ENCODE results near the gene BICD2. TPM values are rescaled to one million over a fixed set of nuclear protein-coding genes. Genes with fewer than 3 reads are reported as not detected.

Gene BICD2
- total and polyA plus RNA-seq, 2 of the 8 experiments (the other 6 are each of a cell fraction or from before 2014, with no cell fraction given): 6.6 to 22.8 TPM

GRCh38 chr9:92666912-92667532 is 97.6 kb downstream of the BICD2 start:
- Histone ChIP-seq H3K4me1 (replicated peaks in 1 of 4; ENCODE audit: control insufficient read depth in 3 of 4, insufficient read depth in 4 of 4, low read length in 3 of 4) (peaks cover 0 to 12% (median 7%) of the 10 kb centered on the region in 4 experiments; a peak in 5 of 7 replicates), H4K91ac (replicated peaks; ENCODE audit: insufficient read length, low read length) (no peak overlapping the region), H4K5ac (ENCODE audit: insufficient read length, low read depth, low read length) (no peak overlapping the region), H3K79me1 (ENCODE audit: low read depth, low read length) (peaks cover 29% of the 10 kb centered on the region), H3K27me3 (replicated peaks in 1 of 4; ENCODE audit: control insufficient read depth in 3 of 4, extremely low read depth in 1 of 4, insufficient read depth in 3 of 4, low read length in 3 of 4) (no peaks in the 10 kb centered on the region), H3K4me3 (ENCODE audit: extremely low read depth in 1 of 4, insufficient read depth in 2 of 4, low read depth in 3 of 4, low read length in 4 of 4) (no peak overlapping the region), H3K4ac (replicated peaks; ENCODE audit: insufficient read length, low read depth, low read length) (no peak overlapping the region), H3K9ac (replicated peaks in 1 of 4; ENCODE audit: extremely low read depth in 1 of 4, low read depth in 3 of 4, low read length in 3 of 4) (no peak overlapping the region), H2BK12ac (ENCODE audit: low read depth, low read length) (no peak overlapping the region), H3K4me2 (ENCODE audit: insufficient read depth in 1 of 2, low read depth in 2 of 2, low read length in 2 of 2) (no peak overlapping the region), H2BK120ac (replicated peaks; ENCODE audit: low read depth, low read length) (no peak overlapping the region), H3K23me2 (ENCODE audit: low read depth, low read length) (peaks cover 10% of the 10 kb centered on the region), H3K18ac (ENCODE audit: extremely low read depth, low read length) (no peak overlapping the region), H4K8ac (ENCODE audit: extremely low read depth, insufficient read depth, low read length) (peak overlapping the region; percentile 9; the same call in 1 of the 2 replicates), H3K79me2 (ENCODE audit: control insufficient read depth in 1 of 2, insufficient read depth in 2 of 2, low read length in 2 of 2) (peaks cover 0 to 72% of the 10 kb centered on the region in 2 experiments; a peak in 3 of 4 replicates), H4K20me1 (replicated peaks in 1 of 2; ENCODE audit: control insufficient read depth in 1 of 2, insufficient read depth in 2 of 2, low read length in 2 of 2) (peaks cover 3 to 24% of the 10 kb centered on the region in 2 experiments), H2BK20ac (ENCODE audit: low read length) (no peak overlapping the region), H2BK5ac (ENCODE audit: low read depth, low read length) (no peak overlapping the region), H2BK15ac (ENCODE audit: low read length) (no peak overlapping the region), H3K56ac (replicated peaks; ENCODE audit: insufficient read length, low read depth, low read length) (no peak overlapping the region), H3K36me3 (ENCODE audit: control insufficient read depth in 2 of 4, insufficient read depth in 4 of 4, low read length in 3 of 4) (no peaks in the 10 kb centered on the region; a peak in 1 of 8 replicates), H3K27ac (ENCODE audit: low read depth, low read length) (no peak overlapping the region), H3K14ac (ENCODE audit: insufficient read length) (no peak overlapping the region), H2AFZ (ENCODE audit: low read length) (no peak overlapping the region), H3K9me3 (ENCODE audit: insufficient read depth in 2 of 2, low read depth in 1 of 2, low read length in 1 of 2) (no peaks in the 10 kb centered on the region), H2AK5ac (ENCODE audit: low read depth, low read length) (no peak overlapping the region), H3K23ac (ENCODE audit: insufficient read length) (no peak overlapping the region)
- POLR2A ChIA-PET (ENCODE audit: partially characterized antibody): interaction anchor here (1.0 kb wide), 1 partner anchor 9 kb away, joined by 3 read pairs; no protein-coding TSS in a partner anchor
- no peak for DNase-seq (ENCODE audit: low read depth in 1 of 2, low spot score in 2 of 2)
- 83% methylated on average over 8 of the region's 8 CpGs; no CpG with 5 or more reads in 1 of the 2 experiments for WGBS, 2 experiments (ENCODE audit: extremely low coverage in 1 of 2, insufficient coverage in 1 of 2, insufficient read length in 1 of 2, insufficient replicate concordance in 2 of 2, low coverage in 1 of 2, low lambda C conversion rate in 2 of 2, missing lambda C conversion rate in 1 of 2)
- CTCF ChIA-PET (ENCODE audit: partially characterized antibody): interaction anchor here (1.0 to 1.5 kb wide), 4 partner anchors 9 to 124 kb away, joined by 3 to 8 read pairs (median 4); no protein-coding TSS in a partner anchor
- FAIRE-seq: no peak
- TF ChIP-seq RXRA (IDR thresholded peaks at IDR 0.05; ENCODE audit: insufficient read depth, low read depth, low read length): no peak
- no peak for TF ChIP-seq GTF2F1 (IDR thresholded peaks at IDR 0.05; ENCODE audit: borderline replicate concordance, low read depth, low read length)
- no peak for TF ChIP-seq BACH1 (IDR thresholded peaks at IDR 0.05; ENCODE audit: low read length)
- no peak for TF ChIP-seq SP4 (IDR thresholded peaks at IDR 0.05; ENCODE audit: low read length)
- no peak for TF ChIP-seq CEBPB (IDR thresholded peaks at IDR 0.05; ENCODE audit: low read depth, low read length)
- no peak for TF ChIP-seq JUND (IDR thresholded peaks at IDR 0.05; ENCODE audit: low read length)
- TF ChIP-seq TCF12 (IDR thresholded peaks at IDR 0.05; ENCODE audit: low read depth, low read length): no peak

Data from H1 (cell line).